T-helper 2 cell treated with Interferon-gamma antibody and Interleukin-4, amounts not matched to agents 5 μg/mL and 100 μg/mL, for 36 hours (primary cell): Measurements from ENCODE around the gene CDC45.

Source experiments
- DNase-seq: peaks from one replicate; pipeline ENCODE4 v3.0.0; 2021; ENCODE audit warnings: low spot score
- H3K27ac Mint-ChIP-seq: one replicate; pipeline ENCODE4 v1.8.0; 2021; ENCODE audit warnings: mild to moderate bottlenecking, mixed read lengths
- H3K27me3 Mint-ChIP-seq: one replicate; pipeline ENCODE4 v1.8.0; 2021; ENCODE audit warnings: low read depth, mixed read lengths
- H3K36me3 Mint-ChIP-seq: one replicate; pipeline ENCODE4 v1.8.0; 2021; ENCODE audit warnings: low read depth, mixed read lengths
- H3K4me1 Mint-ChIP-seq: one replicate; pipeline ENCODE4 v1.8.0; 2021; ENCODE audit warnings: low read depth, mixed read lengths
- H3K4me3 Mint-ChIP-seq: one replicate; pipeline ENCODE4 v1.8.0; 2022; ENCODE audit warnings: mild to moderate bottlenecking, moderate library complexity, mixed read lengths
- H3K9me3 Mint-ChIP-seq: one replicate; pipeline ENCODE4 v1.8.0; 2021; ENCODE audit warnings: mixed read lengths

CDC45 gene

GRCh38 chr22:19469421-19469820 is 10.3 kb upstream of the CDC45 start:
- H3K27me3 Mint-ChIP-seq = no peaks in the 10 kb centered on the region
- no peak for DNase-seq
- H3K4me1 Mint-ChIP-seq = peaks cover 5% of the 10 kb centered on the region
- H3K27ac Mint-ChIP-seq = no peak overlapping the region
- H3K4me3 Mint-ChIP-seq = no peak overlapping the region
- no peaks in the 10 kb centered on the region for H3K9me3 Mint-ChIP-seq
- peaks cover 68% of the 10 kb centered on the region for H3K36me3 Mint-ChIP-seq

GRCh38 chr22:19470010-19470409 is 9.7 kb upstream of the CDC45 start:
- Mint-ChIP-seq H3K36me3 (peaks cover 65% of the 10 kb centered on the region), H3K27ac (no peak overlapping the region), H3K4me3 (no peak overlapping the region), H3K27me3 (no peaks in the 10 kb centered on the region), H3K4me1 (peaks cover 3% of the 10 kb centered on the region), H3K9me3 (no peaks in the 10 kb centered on the region)
- no peak for DNase-seq

- peaks cover 56% of the 10 kb centered on the region for H3K36me3 Mint-ChIP-seq
- DNase-seq = no peak
- no peak overlapping the region for H3K4me3 Mint-ChIP-seq
- H3K27me3 Mint-ChIP-seq = no peaks in the 10 kb centered on the region
- no peak overlapping the region for H3K27ac Mint-ChIP-seq
- no peaks in the 10 kb centered on the region for H3K4me1 Mint-ChIP-seq
- no peaks in the 10 kb centered on the region for H3K9me3 Mint-ChIP-seq
Observed at GRCh38 chr22:19471572-19471971, 8.1 kb upstream of the CDC45 start.

- no peak overlapping the region for H3K27ac Mint-ChIP-seq
- peaks cover 3% of the 10 kb centered on the region for H3K4me1 Mint-ChIP-seq
- no peaks in the 10 kb centered on the region for H3K9me3 Mint-ChIP-seq
- DNase-seq = no peak
- H3K36me3 Mint-ChIP-seq = peaks cover 51% of the 10 kb centered on the region
- no peaks in the 10 kb centered on the region for H3K27me3 Mint-ChIP-seq
- H3K4me3 Mint-ChIP-seq = no peak overlapping the region
Observed at GRCh38 chr22:19472233-19472632, 7.5 kb upstream of the CDC45 start.

- Mint-ChIP-seq H3K4me1 (peaks cover 11% of the 10 kb centered on the region), H3K27me3 (no peaks in the 10 kb centered on the region), H3K27ac (no peak overlapping the region), H3K4me3 (no peak overlapping the region), H3K9me3 (no peaks in the 10 kb centered on the region), H3K36me3 (peaks cover 37% of the 10 kb centered on the region)
- no peak for DNase-seq
Observed at GRCh38 chr22:19473578-19473977, 6.1 kb upstream of the CDC45 start.

- Mint-ChIP-seq H3K9me3 (no peaks in the 10 kb centered on the region), H3K4me1 (peaks cover 19% of the 10 kb centered on the region), H3K27me3 (no peaks in the 10 kb centered on the region), H3K4me3 (no peak overlapping the region), H3K27ac (no peak overlapping the region), H3K36me3 (peaks cover 33% of the 10 kb centered on the region)
- no peak for DNase-seq
Observed at GRCh38 chr22:19476023-19476422, 3.7 kb upstream of the CDC45 start.

GRCh38 chr22:19477321-19478044 is 2.2 kb upstream of the CDC45 start:
- Mint-ChIP-seq H3K4me3 (peak overlapping the region; percentile 96), H3K4me1 (peaks cover 19% of the 10 kb centered on the region), H3K27me3 (no peaks in the 10 kb centered on the region), H3K36me3 (peaks cover 23% of the 10 kb centered on the region), H3K9me3 (no peaks in the 10 kb centered on the region), H3K27ac (peak overlapping the region; percentile 89)
- DNase-seq = no peak

- Mint-ChIP-seq H3K27me3 (no peaks in the 10 kb centered on the region), H3K9me3 (no peaks in the 10 kb centered on the region), H3K36me3 (peaks cover 24% of the 10 kb centered on the region), H3K27ac (peak overlapping the region; percentile 89), H3K4me1 (peaks cover 19% of the 10 kb centered on the region), H3K4me3 (peak overlapping the region; percentile 96)
- no peak for DNase-seq
Observed at GRCh38 chr22:19478045-19478900, 1.4 kb upstream of the CDC45 start.

- Mint-ChIP-seq H3K9me3 (no peaks in the 10 kb centered on the region), H3K4me1 (peaks cover 21% of the 10 kb centered on the region), H3K27ac (peak within 1 kb of the TSS; percentile 98), H3K36me3 (peaks cover 24% of the 10 kb centered on the region), H3K27me3 (no peaks in the 10 kb centered on the region), H3K4me3 (peak within 1 kb of the TSS; percentile 96)
- DNase-seq = peak; percentile 79
Observed at GRCh38 chr22:19478901-19479354, 792 bp upstream of the CDC45 start, which contains the start of gene UFD1. Gene UFD1 (minus strand): TSS chr22:19479193. CDS start chr22:19479085, 108 bp downstream.

GRCh38 chr22:19480173-19480568 is 451 bp downstream of the CDC45 start:
- Mint-ChIP-seq H3K36me3 (peaks cover 32% of the 10 kb centered on the region), H3K4me3 (peak overlapping the region; percentile 95), H3K27ac (peak overlapping the region; percentile 98), H3K27me3 (no peaks in the 10 kb centered on the region), H3K9me3 (no peaks in the 10 kb centered on the region), H3K4me1 (peaks cover 22% of the 10 kb centered on the region)
- DNase-seq = no peak

GRCh38 chr22:19480789-19481188 is 1.1 kb downstream of the CDC45 start:
- Mint-ChIP-seq H3K9me3 (no peaks in the 10 kb centered on the region), H3K27me3 (no peaks in the 10 kb centered on the region), H3K27ac (peak overlapping the region; percentile 98), H3K36me3 (peaks cover 34% of the 10 kb centered on the region), H3K4me3 (peak overlapping the region; percentile 95), H3K4me1 (peaks cover 24% of the 10 kb centered on the region)
- DNase-seq = no peak

GRCh38 chr22:19482297-19482696 is 2.6 kb downstream of the CDC45 start:
- peaks cover 37% of the 10 kb centered on the region for H3K36me3 Mint-ChIP-seq
- H3K4me1 Mint-ChIP-seq = peaks cover 20% of the 10 kb centered on the region
- H3K27ac Mint-ChIP-seq = no peak overlapping the region
- DNase-seq = no peak
- no peaks in the 10 kb centered on the region for H3K9me3 Mint-ChIP-seq
- no peaks in the 10 kb centered on the region for H3K27me3 Mint-ChIP-seq
- H3K4me3 Mint-ChIP-seq = peak overlapping the region; percentile 34

GRCh38 chr22:19483481-19484244 is 3.9 kb downstream of the CDC45 start:
- Mint-ChIP-seq H3K27me3 (no peaks in the 10 kb centered on the region), H3K4me3 (no peak overlapping the region), H3K9me3 (no peaks in the 10 kb centered on the region), H3K4me1 (peaks cover 13% of the 10 kb centered on the region), H3K27ac (no peak overlapping the region), H3K36me3 (peaks cover 43% of the 10 kb centered on the region)
- DNase-seq = no peak
